Measurements from ENCODE around the gene ACSF3.
A peak's percentile ranks its signal among the peaks of the same experiment; 100 is the strongest.

The ACSF3 gene

GRCh38 chr16:89194340-89195311 lies 101.0 kb downstream of the ACSF3 start:
- DNase-seq: no peak

- no peak for DNase-seq
These were observed 102.0 kb downstream of the ACSF3 start for GRCh38 chr16:89195521-89196171.

DNA sequence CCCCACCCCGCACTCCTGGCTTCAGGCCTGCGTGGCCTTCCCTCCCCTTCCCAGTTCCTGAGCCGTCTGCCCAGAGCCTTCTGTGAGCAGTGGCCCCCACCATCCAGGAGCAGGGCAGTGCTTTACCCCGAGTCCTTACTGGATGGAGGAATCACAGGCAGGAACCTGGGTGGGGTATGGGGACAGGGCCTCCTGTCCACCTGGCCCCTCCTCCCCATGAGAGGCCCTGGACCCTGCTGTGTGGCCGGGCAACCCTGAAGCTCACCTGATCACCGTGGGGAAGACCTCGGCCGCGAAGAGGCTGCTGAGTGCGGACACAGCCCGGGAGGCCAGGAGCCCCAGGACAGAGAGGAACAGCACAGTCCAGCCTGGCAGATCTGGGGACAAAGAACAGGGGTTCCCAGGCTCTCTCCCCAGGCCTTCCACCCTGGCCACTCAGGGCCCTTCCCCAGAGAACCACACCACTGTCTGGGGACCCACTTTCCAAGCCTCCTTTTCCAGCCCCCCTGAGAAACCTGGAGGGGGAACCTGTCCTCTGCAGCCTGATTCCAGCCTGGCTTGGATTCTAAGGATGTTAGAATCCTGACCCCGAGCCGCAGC lies 103.5 kb downstream of the ACSF3 start:
- no peak for DNase-seq

DNA sequence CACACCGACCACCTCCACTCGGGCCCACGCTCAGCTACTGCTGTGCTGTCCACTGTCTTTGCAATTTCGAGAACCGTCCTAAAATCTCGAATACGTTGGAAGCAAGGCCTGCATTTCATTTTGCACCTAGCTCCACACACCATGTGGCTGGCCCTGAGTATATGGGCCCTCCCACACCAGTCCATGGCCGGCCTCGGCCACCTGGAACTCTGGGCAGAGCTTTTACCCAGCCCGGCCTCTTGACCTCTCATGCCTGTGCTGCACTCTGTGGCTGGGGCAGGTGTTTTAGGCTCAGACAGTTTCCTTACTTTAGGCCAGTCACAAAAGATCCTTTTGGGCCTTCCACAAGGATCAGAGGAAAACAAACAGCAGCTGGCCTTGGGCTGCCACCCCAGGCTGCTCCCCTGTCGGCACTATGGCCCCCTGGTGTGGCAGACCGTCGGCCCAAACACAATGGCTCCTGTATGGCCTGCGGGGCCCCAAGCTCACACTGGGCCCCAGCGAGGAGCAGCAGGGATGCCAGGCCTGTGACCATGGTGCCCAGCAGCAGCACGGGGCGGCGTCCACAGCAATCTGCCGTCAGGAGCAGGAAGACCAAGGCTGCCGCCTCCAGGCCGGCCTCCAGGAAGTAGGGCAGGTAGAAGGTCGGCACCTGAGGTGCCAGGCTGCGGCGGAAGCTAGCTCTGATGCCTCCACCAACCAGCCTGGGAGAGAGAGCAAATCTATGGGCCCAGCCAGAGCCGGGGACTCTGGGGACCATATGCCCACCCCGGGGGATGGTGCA lies 104.2 kb downstream of the ACSF3 start:
- no peak for DNase-seq

GRCh38 chr16:89198417-89199240 lies 105.0 kb downstream of the ACSF3 start:
- DNase-seq: no peak

DNA sequence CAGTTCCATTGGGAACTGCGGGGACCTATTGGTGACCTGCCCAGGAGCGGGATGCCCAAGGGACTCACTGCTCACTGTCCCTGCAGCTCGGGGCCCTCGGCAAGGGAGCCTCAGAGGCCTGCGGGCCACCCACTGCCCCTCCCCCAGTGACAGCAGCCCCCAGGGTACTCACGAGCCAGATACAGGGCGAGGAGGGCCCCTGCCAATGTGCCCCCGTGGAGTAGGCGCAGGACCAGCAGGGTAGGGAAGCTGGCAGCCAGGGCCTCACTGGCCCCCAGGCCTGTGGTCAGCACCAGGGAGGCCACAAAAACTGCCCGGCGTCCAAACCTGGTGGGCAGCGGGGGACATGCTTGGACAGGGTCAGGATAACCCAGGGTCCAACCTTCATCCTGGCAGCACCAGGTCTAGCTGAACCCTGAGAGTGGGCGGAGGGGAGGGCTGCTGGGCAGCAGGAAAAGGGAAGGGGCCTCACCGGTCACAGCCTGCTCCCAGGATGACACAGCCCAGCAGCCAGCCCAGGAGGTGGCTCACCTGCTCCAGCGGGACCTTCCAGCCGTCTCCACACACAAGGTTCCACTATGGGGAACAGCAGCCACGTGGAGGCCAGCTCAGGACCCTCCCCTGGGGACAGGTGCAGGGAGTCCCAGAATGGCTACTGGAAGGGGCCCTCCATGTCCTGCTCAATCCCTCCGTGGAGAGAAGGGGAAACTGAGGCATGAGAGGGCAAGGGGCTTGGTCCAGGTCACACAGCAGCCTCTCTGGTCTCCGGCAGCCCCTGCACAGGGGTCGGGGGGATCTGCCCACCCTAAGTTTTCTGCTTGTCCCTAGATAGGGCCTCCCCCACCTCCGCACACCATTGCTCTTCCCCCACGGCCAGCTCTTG lies 105.8 kb downstream of the ACSF3 start:
- no peak for DNase-seq

DNA sequence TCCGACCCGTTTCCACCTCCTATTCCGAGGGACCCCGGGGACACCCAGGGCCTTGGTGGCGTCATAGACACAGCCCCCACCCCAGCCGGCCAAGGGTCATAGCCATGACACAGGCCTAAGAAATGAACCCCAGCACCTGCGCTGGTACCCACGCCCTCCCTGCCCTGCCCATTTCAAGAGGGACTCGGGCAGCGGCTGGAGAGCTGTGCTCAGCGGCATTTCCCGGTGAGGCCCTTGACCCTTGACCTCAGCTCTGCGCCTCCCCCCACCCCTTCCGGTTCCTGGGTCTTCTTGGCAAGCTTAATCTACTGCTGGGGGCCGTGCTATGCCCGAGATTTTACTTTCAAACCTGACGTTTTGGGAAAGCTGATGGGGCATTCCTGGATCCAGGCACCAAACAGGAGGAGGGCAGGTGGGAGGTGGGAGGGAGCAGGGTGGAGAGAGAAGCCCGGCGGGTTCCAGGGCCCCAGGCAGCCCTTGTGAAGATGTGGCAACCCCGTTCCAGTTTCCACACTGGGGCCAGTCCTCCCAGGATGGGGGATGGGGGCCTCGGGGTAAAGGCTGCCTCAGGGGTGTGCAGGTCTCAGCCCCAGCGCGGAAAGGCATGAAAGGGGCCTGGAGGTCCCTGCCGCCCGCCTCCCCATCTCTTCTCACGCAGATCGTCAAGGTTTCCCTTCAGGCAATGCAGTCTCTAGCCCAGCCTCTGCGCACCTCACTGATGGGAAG lies 106.6 kb downstream of the ACSF3 start, which contains the start of gene SLC22A31:
SLC22A31 (minus strand) TSS at position 414 of the 726 bp plus-strand sequence; CDS start at position 378, 36 bp downstream.
- no peak for DNase-seq

- DNase-seq: no peak
These were observed 107.3 kb downstream of the ACSF3 start for GRCh38 chr16:89200850-89201411.

DNA sequence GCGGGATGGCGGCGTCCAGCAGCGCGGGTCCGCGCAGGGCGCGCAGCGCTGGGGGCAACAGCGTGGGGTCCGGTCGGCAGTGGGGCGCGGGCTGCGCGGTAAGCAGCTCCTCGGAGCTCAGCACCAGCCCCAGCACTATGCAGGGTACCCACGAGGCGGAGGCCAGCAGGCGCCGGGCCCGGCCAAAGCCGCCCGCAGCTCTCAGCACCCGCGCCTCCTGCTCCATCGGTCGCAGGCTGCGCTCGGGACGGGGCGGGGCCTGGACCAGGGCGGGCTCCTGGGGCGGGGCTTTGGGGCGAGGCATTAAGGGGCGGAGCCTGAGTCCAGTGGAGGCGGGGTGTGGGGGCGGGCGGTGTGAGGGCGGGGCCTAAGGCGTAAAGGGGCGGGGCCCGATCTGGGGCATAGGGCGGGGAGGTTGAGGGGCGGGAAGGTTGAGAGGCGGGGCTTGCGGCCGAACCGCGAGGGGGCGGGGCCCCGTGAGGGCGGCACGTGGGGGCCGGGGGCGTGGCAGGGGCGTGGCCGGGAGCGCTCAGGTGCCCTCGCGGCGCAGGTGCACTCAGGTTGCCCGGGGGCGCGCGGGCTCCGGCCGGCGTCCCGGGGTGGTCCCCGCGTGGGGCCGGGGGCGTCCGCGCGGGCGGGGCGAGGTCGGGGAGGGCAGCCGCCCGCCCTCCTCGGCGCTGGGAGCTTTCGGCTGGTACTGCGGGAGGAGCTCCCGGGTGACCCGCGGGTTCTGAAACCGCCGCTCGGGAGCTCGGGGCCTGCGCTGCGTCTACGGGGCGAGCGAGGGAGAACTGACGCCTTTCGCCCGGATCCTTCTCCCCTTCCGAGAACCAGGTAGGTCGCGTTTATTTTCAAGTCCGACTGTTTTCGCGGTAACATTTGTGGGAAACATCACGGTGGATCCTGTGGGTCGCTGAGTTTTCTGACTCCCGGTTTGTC lies 108.1 kb downstream of the ACSF3 start:
- DNase-seq: peak; percentile 14

DNA sequence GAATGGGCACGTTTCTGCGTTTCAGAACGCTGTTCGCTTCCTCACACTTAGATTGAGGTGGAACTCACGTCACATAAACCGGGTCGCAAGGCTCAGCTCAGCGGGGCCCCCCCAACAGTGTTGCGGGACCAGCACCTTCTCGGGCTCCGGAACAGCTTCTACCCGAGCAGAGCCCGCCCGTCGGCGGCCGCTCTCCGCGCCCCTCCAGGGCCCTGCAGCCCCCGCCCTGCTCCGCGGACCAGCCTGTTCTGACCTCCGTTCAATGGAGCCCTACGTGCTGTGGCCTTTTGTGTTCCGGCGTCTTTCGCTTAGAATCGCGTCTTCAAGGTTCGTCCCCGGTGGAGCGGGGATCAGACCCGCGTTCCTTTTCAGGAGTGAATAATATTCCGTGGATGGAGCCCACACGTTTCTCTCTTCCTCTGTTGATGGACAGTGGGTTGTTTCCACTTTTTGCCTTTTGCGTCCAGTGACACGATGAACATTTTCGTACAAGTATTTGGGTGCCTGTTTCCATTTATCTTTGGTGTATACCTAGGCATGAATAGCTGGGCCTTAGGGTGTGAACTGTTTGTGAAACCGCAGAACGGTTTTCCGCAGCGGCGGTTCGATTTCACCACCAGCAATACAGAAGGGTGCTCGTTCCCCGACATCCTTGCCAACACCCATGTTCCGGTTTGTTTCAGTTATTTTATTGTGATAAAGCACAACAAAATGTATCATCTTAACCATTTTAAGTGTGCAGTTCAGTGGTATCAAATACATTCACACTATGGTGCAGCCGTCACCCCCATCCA lies 109.0 kb downstream of the ACSF3 start:
- no peak for DNase-seq

Data from DMS79 (cell line).